ENCODE data around the gene TCP11L2. TPM values are rescaled to one million over a fixed set of nuclear protein-coding genes. Genes with fewer than 3 reads are reported as not detected.

TCP11L2 gene
- total and polyA plus RNA-seq, 2 of the 8 experiments (the other 6 are each of a cell fraction or from before 2014, with no cell fraction given), result 2.1 to 7.1 TPM

DNA sequence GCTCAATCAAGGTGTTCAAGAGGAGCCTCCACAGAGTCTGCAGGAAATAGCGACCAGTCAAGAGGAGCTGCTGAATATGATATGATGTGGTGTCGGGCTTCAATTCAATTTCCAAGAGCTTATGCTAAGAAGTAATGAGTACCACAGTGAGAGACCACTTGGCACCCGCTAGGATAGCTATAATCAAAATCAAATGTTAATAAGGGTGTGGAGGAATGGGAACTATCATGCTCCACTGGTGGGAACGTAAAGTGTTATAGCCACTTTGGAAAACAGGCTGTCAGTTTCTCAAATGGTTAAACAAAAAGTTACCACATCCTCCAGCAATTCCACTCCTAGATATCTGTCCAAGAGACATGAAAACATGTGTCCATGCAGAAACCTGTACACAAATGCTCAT is 61.7 kb downstream of the TCP11L2 start (continued):
- TF ChIP-seq TAF1 (IDR thresholded peaks at IDR 0.05; ENCODE audit: low read depth, low read length), result no peak
